ENCODE results near the gene MED12L.
"Not testable (repeated sequence)": the region's sequence is repeated elsewhere in the genome, so short reads cannot be mapped to it uniquely, and the experiment has no call there.

Gene MED12L

DNA sequence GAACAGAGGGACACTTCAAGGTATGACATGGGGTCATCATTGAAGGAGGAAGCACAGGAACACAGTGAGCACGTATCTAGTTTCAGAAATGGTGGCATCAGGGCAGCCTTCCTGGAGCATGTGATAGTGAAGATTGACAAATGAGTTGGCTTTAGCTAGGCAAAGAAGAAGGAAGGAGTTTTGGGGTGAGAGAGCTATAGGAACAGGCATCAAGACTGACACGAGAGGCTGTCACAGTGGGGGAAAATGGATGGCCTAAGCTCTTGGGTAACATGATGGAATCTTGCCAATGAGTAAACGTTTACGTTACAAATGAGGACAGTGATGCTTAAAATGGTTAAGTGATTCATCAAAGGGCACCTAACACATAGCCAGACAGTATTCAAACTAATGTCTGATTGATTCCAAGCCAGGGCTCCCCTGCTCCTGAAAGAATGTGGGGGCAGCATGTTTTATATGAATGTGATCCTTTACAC lies 140.7 kb downstream of the MED12L start:
- TF ChIP-seq, protein P1, sequence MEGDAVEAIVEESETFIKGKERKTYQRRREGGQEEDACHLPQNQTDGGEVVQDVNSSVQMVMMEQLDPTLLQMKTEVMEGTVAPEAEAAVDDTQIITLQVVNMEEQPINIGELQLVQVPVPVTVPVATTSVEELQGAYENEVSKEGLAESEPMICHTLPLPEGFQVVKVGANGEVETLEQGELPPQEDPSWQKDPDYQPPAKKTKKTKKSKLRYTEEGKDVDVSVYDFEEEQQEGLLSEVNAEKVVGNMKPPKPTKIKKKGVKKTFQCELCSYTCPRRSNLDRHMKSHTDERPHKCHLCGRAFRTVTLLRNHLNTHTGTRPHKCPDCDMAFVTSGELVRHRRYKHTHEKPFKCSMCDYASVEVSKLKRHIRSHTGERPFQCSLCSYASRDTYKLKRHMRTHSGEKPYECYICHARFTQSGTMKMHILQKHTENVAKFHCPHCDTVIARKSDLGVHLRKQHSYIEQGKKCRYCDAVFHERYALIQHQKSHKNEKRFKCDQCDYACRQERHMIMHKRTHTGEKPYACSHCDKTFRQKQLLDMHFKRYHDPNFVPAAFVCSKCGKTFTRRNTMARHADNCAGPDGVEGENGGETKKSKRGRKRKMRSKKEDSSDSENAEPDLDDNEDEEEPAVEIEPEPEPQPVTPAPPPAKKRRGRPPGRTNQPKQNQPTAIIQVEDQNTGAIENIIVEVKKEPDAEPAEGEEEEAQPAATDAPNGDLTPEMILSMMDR (IDR thresholded peaks at IDR 0.05; ENCODE audit: low read depth, low read length), result no peak
- peak; percentile 23 for DNase-seq (ENCODE audit: extremely low read depth, low read depth)

DNA sequence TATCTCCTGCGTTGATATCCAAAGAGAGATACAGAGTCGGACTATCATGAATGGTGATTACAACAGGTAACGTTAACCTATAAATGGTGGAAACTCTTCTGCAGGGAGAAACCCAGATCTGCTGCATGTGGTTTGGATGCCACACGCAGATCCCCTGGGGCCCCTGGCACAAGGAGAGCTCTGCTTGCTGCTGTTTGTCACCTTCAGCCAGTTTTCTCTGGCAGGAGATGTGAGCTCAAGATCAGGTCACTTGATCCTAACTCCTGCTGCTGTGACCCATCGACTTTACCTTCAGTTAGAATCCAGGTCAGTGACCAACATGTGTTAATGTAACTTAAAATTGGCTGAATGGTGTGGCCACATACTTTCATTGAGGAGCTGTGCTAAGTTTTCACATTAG lies 141.4 kb downstream of the MED12L start:
- DNase-seq (ENCODE audit: extremely low read depth, low read depth), result no peak
- TF ChIP-seq, protein P1 (IDR thresholded peaks at IDR 0.05; ENCODE audit: low read depth, low read length), result no peak

DNA sequence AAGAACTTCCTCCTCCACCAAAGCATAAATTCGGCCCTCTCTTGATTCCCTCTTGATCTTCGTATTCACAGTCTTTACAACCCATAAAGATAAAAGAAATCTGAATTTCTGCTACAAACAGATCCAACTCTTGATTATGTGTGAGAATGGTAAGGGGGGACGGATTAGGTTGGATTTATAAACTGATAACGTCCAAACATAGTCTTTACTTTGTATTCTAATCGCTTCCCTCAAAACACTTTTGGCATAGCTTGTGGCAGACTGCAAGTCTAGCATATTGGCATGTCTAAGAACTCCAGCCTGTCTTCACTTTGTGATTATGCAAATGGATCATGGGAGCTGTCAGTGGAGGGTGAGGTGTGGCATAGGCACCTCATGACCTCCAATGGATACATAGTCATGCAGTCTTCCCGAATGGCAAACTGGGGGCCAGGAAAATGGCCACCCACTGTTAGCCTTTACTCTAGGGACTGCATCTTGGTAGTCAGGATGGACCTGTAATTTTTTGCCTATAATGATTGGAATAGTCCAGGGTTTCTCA lies 141.9 kb downstream of the MED12L start:
- TF ChIP-seq, protein P1 (IDR thresholded peaks at IDR 0.05; ENCODE audit: low read depth, low read length), result no peak
- no peak for DNase-seq (ENCODE audit: extremely low read depth, low read depth)

DNA sequence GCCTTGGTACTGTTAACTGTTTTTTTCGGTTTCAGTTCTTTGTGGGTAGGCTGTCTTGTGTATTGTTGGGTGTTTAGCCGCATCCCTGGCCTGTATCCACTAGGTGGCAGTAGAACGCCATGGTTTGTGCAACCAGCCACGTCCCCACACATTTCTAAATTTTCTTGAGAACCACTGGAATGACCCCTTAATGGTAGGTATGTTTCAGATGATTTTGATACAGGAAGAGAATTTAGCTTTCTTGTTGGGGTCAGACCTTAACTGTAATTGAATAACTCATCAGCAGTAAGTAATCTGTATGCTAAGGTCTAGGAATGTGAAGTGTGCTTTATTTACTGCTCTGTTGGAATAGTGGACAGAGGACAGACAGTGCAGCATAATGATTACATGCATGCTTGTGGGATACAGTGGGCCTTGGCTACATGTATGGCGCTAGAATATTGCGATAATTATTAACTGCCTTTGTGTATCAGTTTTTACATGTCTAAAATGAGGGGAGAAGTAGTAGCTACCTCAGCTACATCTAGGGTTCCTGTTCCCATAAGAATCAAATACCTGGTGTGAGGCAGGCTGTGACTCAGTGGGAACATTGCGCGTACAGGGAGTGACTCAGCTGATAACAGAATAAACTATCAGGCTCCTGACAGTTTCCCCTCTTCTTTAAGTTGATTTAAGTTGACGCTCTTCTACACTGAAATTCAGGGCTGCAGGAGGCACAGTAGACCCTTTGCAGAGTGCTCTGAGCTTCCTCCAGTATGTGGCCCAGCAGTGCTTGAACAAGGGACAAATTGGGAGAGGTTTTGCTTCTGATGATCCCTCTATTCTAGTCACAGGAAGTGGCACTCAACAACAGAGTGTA lies 142.6 kb downstream of the MED12L start:
- TF ChIP-seq, protein P1 (IDR thresholded peaks at IDR 0.05; ENCODE audit: low read depth, low read length), result peak; percentile 89
- DNase-seq (ENCODE audit: extremely low read depth, low read depth), result peak; percentile 58

- TF ChIP-seq, protein P1 (IDR thresholded peaks at IDR 0.05; ENCODE audit: low read depth, low read length), result no peak
Observed at GRCh38 chr3:151228666-151229040, 143.2 kb downstream of the MED12L start.

GRCh38 chr3:151230646-151231045 lies 145.2 kb downstream of the MED12L start:
- TF ChIP-seq, protein P1 (IDR thresholded peaks at IDR 0.05; ENCODE audit: low read depth, low read length), result no peak
- DNase-seq (ENCODE audit: extremely low read depth, low read depth), result no peak

More at GRCh38 chr3:151228666-151229040, 143.2 kb downstream of the MED12L start:
- DNase-seq (ENCODE audit: extremely low read depth, low read depth), result peak; percentile 25

DNA sequence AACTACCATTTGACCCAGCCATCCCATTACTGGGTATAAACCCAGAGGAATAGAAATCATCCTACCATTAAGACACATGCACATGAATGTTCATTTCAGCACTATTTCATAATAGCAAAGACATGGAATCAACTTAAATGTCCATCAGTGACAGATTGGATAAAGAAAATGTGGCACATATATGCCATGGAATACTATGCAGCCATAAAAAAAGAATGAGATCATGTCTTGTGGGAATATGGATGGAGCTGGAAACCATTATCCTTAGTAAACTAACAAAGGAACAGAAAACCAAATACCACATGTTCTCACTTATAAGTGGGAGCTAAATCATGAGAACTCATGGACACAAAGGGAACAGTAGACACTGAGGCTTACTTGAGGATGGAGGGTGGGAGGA lies 146.9 kb downstream of the MED12L start:
- DNase-seq (ENCODE audit: extremely low read depth, low read depth), result not testable (repeated sequence)

Measured in AG09319 (cell line).